GM12801 (cell line): ENCODE data around the gene FGD4.

Source experiments
- CTCF ChIP-seq: IDR thresholded peaks from one replicate; pipeline ENCODE4 v1.5.1; 2011; ENCODE audit warnings: control low read depth; ENCODE audit not compliant: insufficient read length; ENCODE audit errors: extremely low read depth

FGD4 gene

GRCh38 chr12:32577328-32577727 lies 178.0 kb downstream of the FGD4 start:
- no peak for TF ChIP-seq CTCF

GRCh38 chr12:32583534-32583933 lies 184.2 kb downstream of the FGD4 start:
- no peak for TF ChIP-seq CTCF

- no peak for TF ChIP-seq CTCF
Measured at GRCh38 chr12:32585680-32586079, 186.3 kb downstream of the FGD4 start.

GRCh38 chr12:32586390-32586789 lies 187.0 kb downstream of the FGD4 start:
- no peak for TF ChIP-seq CTCF

- TF ChIP-seq CTCF, result no peak
Measured at GRCh38 chr12:32587581-32588495, 188.5 kb downstream of the FGD4 start.

GRCh38 chr12:32588604-32589003 lies 189.2 kb downstream of the FGD4 start:
- TF ChIP-seq CTCF, result no peak

GRCh38 chr12:32589165-32589865 lies 190.0 kb downstream of the FGD4 start:
- no peak for TF ChIP-seq CTCF
